Sigmoid colon (tissue), 7 donors: ENCODE measurements around the gene CARD9. TPM values are rescaled to one million over a fixed set of nuclear protein-coding genes. Genes with fewer than 3 reads are reported as not detected.

Source experiments
- DNase-seq: peaks from one replicate; pipeline ENCODE4 v3.0.0-alpha.2; 2019
- H3K27ac ChIP-seq, 4 donors: fragments of 200-600 bp; sonication (generic); one replicate each; pipeline ENCODE4 v1.5.1; 2016 to 2019; ENCODE audit warnings: mild to moderate bottlenecking in 1 of 4
- H3K27me3 ChIP-seq, 3 donors: fragments of 200-600 bp; sonication (generic); one replicate each; pipeline ENCODE4 v1.5.1; 2019; ENCODE audit warnings: mild to moderate bottlenecking in 1 of 3
- H3K36me3 ChIP-seq, 4 donors: fragments of 200-600 bp; sonication (generic); one replicate each; pipeline ENCODE4 v1.5.1; 2016 to 2019
- H3K4me1 ChIP-seq, 4 donors: fragments of 200-600 bp; sonication (generic); one replicate each; pipeline ENCODE4 v1.5.1; 2017 to 2019
- H3K4me3 ChIP-seq, 4 donors: fragments of 200-600 bp; sonication (generic); one replicate each; pipeline ENCODE4 v1.5.1; 2017 to 2019; ENCODE audit warnings: mild to moderate bottlenecking in 2 of 4, moderate library complexity in 1 of 4
- H3K9me3 ChIP-seq, 4 donors: fragments of 200-600 bp in 3 of 4; sonication (generic) in 3 of 4; one replicate each; pipeline versions ENCODE4 v1.5.1 to v1.6.1; 2013 to 2019
- CTCF ChIP-seq, 4 experiments: fragments of 450-650 bp in 3 of 4; fragments of 200-600 bp in 1 of 4; IDR thresholded peaks; one replicate each; pipeline ENCODE4 v1.5.1; 2016 to 2019; ENCODE audit warnings: antibody characterized with exemption in 4 of 4, mild to moderate bottlenecking in 3 of 4, moderate library complexity in 2 of 4
- EP300 ChIP-seq, 4 donors: sonication (generic); formaldehyde crosslinking; IDR thresholded peaks; one replicate each; pipeline ENCODE4 v1.6.1; 2017; ENCODE audit warnings: antibody characterized with exemption in 4 of 4
- POLR2A ChIP-seq, 2 donors: fragments of 450-650 bp; IDR thresholded peaks; one replicate each; pipeline ENCODE4 v1.6.1; 2016; ENCODE audit warnings: antibody characterized with exemption in 2 of 2, mild to moderate bottlenecking in 2 of 2, moderate library complexity in 2 of 2
- POLR2AphosphoS5 ChIP-seq, 4 donors: sonication (generic); formaldehyde crosslinking; IDR thresholded peaks; one replicate each; pipeline ENCODE4 v1.6.1; 2017; ENCODE audit warnings: antibody characterized with exemption in 4 of 4
- WGBS, 2 donors: extraction: QIAGEN DNeasy Blood & Tissue Kit; methylation state at CpG; one replicate each; pipeline ENCODE4 v1.1.7; 2013; 5-methylcytosine and 5-hydroxymethylcytosine counted together
- intact Hi-C: fragments of 100-400 bp; cut with DNase I; formaldehyde crosslinking; loops from one replicate; pipeline ENCODE4 v1.15.1; 2023
- polyA plus RNA-seq, 3 donors: library from polyadenylated mRNA; stranded (reverse); fragments of 200-250 nt; gene quantifications; one replicate each; pipeline ENCODE4 v1.2.3, GENCODE V29; 2013
- total RNA-seq, 4 donors: library from RNA; depleted of rRNA; stranded (reverse); fragments of >200 nt; gene quantifications; one replicate each; pipeline ENCODE4 v1.1.0, GENCODE V29; 2016
- donor health status: healthy with polysubstance abuse.
- donor health status: Bipolar disorder and iron deficiency.
- donor health status: healthy.

The CARD9 gene
- total and polyA plus RNA-seq, 7 donors = 1.5 to 6.9 (median 2.3) TPM

- Histone ChIP-seq H3K4me1 (peaks cover 0 to 8% (median 0%) of the 10 kb centered on the region in 4 donors), H3K27ac (no peak overlapping the region), H3K9me3 (no peaks in the 10 kb centered on the region), H3K4me3 (no peak overlapping the region), H3K36me3 (no peaks in the 10 kb centered on the region), H3K27me3 (no peaks in the 10 kb centered on the region)
- intact Hi-C loops = no loop called here
- no peak for DNase-seq
- TF ChIP-seq POLR2AphosphoS5 (IDR thresholded peaks at IDR 0.05) (no peak), EP300 (IDR thresholded peaks at IDR 0.05) (no peak), CTCF (IDR thresholded peaks at IDR 0.05) (no peak), POLR2A (IDR thresholded peaks at IDR 0.05) (no peak)
- 96 to 97% methylated on average over 19 of the region's 19 CpGs for WGBS, 2 donors
Measured at GRCh38 chr9:136370037-136370436, 3.4 kb downstream of the CARD9 start.

GRCh38 chr9:136368190-136368589, 5.3 kb downstream of the CARD9 start:
- H3K4me1 ChIP-seq = peaks cover 0 to 16% (median 9%) of the 10 kb centered on the region in 4 donors
- H3K27me3 ChIP-seq = peaks cover 0 to 9% (median 6%) of the 10 kb centered on the region in 3 donors
- no peaks in the 10 kb centered on the region for H3K36me3 ChIP-seq
- no peak overlapping the region for H3K27ac ChIP-seq
- H3K9me3 ChIP-seq = no peaks in the 10 kb centered on the region
- TF ChIP-seq POLR2AphosphoS5 (IDR thresholded peaks at IDR 0.05) (no peak), EP300 (IDR thresholded peaks at IDR 0.05) (no peak)
- no peak for DNase-seq
- H3K4me3 ChIP-seq = no peak overlapping the region
- WGBS, 2 donors = 79 to 81% methylated on average over 18 of the region's 18 CpGs
- intact Hi-C loops = no loop called here

- Histone ChIP-seq H3K27ac (no peak overlapping the region), H3K4me3 (no peak overlapping the region), H3K4me1 (peaks cover 0 to 18% (median 14%) of the 10 kb centered on the region in 4 donors), H3K9me3 (no peaks in the 10 kb centered on the region), H3K36me3 (no peaks in the 10 kb centered on the region), H3K27me3 (peaks cover 0 to 9% (median 6%) of the 10 kb centered on the region in 3 donors)
- TF ChIP-seq CTCF (IDR thresholded peaks at IDR 0.05) = no peak
- TF ChIP-seq POLR2AphosphoS5 (IDR thresholded peaks at IDR 0.05) = no peak
- TF ChIP-seq EP300 (IDR thresholded peaks at IDR 0.05) = no peak
- TF ChIP-seq POLR2A (IDR thresholded peaks at IDR 0.05) = no peak
- WGBS, 2 donors = 87 to 89% methylated on average over 45 of the region's 45 CpGs
- DNase-seq = no peak
- intact Hi-C loops = no loop called here
Measured at GRCh38 chr9:136367296-136368145, 5.9 kb downstream of the CARD9 start.

GRCh38 chr9:136366826-136367225, 6.6 kb downstream of the CARD9 start:
- Histone ChIP-seq H3K27ac (no peak overlapping the region), H3K36me3 (no peaks in the 10 kb centered on the region), H3K9me3 (no peaks in the 10 kb centered on the region), H3K4me3 (no peak overlapping the region), H3K4me1 (peaks cover 0 to 21% (median 20%) of the 10 kb centered on the region in 4 donors), H3K27me3 (peaks cover 0 to 9% (median 6%) of the 10 kb centered on the region in 3 donors)
- TF ChIP-seq POLR2AphosphoS5 (IDR thresholded peaks at IDR 0.05) (no peak), CTCF (IDR thresholded peaks at IDR 0.05) (no peak), POLR2A (IDR thresholded peaks at IDR 0.05) (no peak), EP300 (IDR thresholded peaks at IDR 0.05) (no peak)
- intact Hi-C loops = no loop called here
- no peak for DNase-seq
- WGBS, 2 donors = 89 to 95% methylated on average over 9 of the region's 9 CpGs

GRCh38 chr9:136365775-136366222, 7.7 kb downstream of the CARD9 start:
- no peaks in the 10 kb centered on the region for H3K36me3 ChIP-seq
- DNase-seq = no peak
- intact Hi-C loops = no loop called here
- H3K27ac ChIP-seq = no peak overlapping the region
- no peak overlapping the region for H3K4me3 ChIP-seq
- peaks cover 0 to 9% (median 6%) of the 10 kb centered on the region in 3 donors for H3K27me3 ChIP-seq
- peaks cover 0 to 32% (median 30%) of the 10 kb centered on the region in 4 donors for H3K4me1 ChIP-seq
- 57 to 63% methylated on average over 9 of the region's 9 CpGs for WGBS, 2 donors
- TF ChIP-seq EP300 (IDR thresholded peaks at IDR 0.05) (no peak), POLR2AphosphoS5 (IDR thresholded peaks at IDR 0.05) (no peak), CTCF (IDR thresholded peaks at IDR 0.05) (no peak), POLR2A (IDR thresholded peaks at IDR 0.05) (no peak)
- no peaks in the 10 kb centered on the region for H3K9me3 ChIP-seq
